NCI-H524 (cell line): ENCODE measurements around the gene SLC39A12.
"Not testable (repeated sequence)": the region's sequence is repeated elsewhere in the genome, so short reads cannot be mapped to it uniquely, and the experiment has no call there.

Experiments
- DNase-seq, 2 experiments: peaks; one replicate each; lab custom pipeline; 2025; lab: John Stamatoyannopoulos, UW

The SLC39A12 gene

DNA sequence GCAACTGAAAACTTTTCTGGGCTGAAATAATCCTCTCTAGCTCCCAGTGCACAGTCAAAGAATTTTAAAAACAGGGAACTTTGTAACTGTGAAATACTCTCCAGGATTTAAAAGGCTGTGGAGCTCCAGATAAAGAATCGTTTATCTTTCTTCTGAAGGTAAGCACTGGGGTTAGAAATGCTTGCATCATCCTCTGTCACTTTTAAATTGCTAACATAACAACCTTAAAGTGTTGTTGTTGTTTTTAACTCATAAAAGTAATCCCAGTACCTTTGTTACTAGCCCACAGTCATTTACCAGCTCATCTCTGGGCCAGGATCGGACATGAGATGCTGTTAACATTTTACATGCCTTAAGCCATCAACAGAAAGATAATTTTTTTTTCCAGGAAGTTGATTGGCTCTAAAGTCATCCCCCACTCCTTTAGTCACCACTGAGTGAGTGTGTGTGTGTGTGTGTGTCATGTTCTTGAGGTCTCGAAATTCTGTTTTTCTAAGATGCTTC, at the start of gene SLC39A12:
SLC39A12 (plus strand) TSS at position 51 of the 504 bp plus-strand sequence. CDS start 1,359 bp downstream, outside the sequence.
- no peak for DNase-seq

DNA sequence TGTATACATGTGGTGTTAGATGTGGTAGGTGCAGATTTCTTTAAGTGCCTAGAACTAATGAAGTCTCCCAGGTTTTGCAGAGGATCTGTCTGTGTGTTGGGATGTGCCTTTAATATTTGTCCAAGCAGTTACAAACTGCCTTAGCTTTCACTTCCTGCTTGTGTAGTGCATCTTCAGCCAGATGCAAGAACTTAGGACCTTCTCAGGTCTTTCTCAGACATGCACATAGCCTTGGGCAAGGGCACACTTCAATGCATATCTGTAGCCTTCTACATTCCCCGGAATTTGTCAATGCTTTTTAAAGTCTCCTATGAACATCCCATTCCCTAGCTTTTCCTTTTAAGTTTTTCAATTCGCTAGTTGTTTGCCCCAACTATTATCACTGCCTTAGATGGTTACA, 47.2 kb upstream of the SLC39A12 start:
- DNase-seq = no peak

DNA sequence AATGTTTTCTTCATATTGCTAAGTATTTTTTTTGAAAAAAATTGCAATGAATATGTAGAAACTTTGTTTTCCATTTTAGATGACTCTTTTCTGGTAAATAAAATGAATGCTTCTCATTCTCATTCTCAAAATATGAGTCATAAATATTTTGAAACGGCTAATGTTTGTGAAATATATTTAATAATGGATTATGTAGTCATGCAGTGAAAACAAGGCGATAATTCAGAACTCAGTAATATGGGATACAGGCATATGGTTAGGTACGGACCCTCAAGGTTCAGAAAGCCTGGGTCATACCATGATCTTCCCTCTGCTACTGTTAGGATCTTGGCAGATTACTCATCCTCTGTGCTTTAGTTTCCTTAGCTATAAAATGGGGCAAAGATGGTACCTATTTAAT, 46.2 kb upstream of the SLC39A12 start:
- DNase-seq = no peak

DNA sequence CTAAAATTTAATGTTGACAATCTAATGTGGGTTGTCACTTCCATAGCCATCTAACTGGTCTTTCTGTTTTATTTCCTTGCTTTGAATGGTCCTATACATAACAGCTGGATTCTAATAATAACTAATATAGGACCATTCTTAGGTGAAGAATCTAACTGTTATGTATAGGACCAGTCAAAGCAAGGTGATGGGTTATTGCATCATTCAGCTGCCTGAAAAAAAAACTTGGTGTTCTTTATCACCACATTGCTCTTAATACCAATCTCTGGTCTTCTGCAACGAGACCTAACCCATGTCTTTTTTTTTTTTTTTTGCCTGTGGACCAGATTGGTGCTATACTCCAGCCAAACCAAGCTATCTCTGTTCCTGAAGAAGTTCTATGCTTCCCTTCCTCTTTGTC, 45.7 kb upstream of the SLC39A12 start:
- DNase-seq = no peak

DNA sequence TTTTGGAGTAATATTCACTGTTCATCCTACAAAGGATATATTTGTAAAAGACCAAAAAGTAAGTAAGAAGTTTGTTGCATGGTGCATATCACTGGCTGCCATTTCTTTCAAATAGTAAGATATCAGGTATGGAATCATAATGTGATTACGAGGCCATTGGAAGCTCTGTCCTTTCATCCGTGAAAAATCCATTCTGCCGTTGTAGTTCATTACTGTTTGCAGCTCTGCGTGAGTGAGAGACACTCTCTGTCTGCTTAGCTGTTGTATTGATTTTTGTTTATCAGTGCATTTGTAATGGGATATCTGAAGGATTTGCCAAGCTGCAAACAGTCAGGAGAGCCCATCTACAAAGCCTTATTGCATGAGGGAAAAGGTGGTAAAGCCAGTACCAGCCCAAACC, 44.1 kb upstream of the SLC39A12 start:
- DNase-seq = no peak

DNA sequence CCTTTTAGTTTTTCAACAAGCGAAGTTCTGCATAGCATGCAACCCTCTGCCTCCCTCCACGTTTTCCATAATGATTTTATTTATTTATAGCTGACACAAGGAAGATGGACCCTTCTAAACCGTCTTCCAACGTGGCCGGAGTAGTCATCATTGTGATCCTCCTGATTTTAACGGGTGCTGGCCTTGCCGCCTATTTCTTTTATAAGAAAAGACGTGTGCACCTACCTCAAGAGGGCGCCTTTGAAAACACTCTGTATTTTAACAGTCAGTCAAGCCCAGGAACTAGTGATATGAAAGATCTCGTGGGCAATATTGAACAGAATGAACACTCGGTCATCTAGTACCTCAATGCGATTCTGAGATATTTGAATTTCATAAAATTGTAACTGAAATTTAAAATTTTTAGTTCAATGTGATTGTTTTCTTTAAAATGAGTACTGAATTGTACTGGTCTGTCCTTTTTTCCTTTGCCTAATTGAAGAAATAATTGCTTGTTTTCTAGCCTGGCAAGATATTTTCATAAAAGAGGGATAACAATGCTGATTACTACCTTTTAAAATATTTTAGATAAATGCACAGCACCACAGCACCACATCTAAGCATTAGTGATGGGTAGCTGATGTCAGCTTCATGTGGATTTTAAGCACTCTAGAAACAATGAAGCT, 41.5 kb upstream of the SLC39A12 start:
- DNase-seq = peak; percentile 20 to 61

DNA sequence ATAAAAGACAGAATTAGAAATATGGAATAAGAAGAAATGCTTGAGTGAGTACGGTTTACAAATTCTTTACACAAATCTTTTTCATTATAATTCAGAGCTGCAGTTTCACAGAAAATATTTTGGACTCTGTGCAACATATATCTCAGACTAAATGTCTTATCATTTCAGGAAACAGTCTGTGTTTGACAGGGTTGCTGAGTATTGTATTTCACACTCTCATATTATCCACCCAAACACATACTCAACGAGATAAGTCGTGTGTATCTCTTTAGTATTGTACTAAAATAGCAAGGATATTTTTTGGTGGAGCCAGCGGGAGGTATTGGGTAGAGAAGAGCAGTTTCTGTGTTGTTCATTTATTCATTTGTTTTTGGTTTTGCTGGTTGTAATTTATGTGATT, 39.0 kb upstream of the SLC39A12 start:
- DNase-seq = no peak

DNA sequence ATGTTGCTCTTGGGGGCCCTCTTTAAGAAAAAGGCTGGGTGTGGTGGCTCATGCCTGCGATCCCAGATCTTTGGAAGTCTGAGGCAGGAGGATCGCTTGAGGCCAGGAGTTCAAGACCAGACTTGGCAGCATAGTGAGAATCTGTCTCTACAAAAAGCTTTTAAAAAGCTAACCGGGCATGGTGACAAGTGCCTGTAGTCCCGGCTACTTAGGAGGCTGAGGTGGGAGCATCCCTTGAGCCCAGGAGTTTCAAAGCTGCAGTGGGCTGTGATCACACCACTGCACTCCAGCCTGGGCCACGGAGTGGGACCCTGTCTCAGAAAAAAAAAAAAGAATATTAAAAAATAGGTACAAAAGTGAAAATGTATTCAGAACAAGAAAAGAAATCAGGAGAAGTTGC, 38.1 kb upstream of the SLC39A12 start:
- no peak for DNase-seq

DNA sequence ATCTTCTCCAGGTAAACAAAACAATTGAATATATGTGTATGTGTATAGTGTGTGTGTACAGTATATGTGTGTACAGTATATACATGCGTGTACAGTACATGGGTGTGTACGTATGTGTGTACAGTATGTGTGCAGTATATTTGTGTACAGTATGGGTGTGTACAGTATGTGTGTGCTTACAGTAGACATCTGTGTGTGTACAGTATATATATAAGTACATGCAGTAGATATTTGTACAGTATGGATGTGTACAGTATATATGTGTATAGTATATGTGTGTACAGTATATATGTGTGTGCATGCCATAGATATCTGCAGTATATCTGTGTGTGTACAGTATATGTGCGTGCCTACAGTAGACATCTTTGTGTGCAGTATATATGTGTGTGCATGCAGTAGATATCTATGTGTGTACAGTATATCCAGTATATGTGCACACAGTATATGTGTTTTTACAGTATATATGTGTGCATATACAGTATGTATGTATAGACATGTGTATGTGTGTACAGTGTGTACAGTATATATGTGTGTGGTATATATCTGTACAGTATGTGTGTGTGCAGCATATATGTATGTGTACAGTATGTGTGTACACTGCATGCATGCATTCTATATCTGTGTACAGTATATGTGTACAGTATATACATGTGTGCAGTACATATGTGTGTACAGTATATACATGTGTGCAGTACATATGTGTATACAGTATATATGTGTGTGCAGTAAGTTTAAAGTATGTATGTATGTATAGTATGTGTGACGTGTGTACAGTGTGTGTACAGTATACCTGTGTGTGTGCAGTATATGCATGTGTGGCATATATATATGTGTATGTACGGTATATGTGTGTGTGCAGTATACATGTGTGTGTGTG, 37.3 kb upstream of the SLC39A12 start:
- DNase-seq = no peak

DNA sequence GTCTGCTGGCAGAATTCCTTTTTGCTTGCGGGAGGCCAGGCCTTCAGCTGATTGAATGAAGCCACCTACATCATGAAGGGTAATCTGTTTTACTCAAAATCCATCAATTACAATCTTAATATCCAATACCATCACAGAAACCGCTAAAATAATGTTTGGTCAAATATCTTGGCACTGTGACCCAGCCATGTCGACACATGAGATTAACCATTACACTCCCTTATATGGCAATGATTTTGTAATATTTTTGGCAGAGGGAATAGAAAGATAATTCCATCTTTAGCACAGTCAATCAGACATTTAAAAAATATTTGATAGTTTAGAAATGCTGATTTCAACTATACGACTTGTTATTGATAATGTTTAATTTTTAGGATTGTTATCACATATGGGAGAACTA, 36.5 kb upstream of the SLC39A12 start:
- no peak for DNase-seq

DNA sequence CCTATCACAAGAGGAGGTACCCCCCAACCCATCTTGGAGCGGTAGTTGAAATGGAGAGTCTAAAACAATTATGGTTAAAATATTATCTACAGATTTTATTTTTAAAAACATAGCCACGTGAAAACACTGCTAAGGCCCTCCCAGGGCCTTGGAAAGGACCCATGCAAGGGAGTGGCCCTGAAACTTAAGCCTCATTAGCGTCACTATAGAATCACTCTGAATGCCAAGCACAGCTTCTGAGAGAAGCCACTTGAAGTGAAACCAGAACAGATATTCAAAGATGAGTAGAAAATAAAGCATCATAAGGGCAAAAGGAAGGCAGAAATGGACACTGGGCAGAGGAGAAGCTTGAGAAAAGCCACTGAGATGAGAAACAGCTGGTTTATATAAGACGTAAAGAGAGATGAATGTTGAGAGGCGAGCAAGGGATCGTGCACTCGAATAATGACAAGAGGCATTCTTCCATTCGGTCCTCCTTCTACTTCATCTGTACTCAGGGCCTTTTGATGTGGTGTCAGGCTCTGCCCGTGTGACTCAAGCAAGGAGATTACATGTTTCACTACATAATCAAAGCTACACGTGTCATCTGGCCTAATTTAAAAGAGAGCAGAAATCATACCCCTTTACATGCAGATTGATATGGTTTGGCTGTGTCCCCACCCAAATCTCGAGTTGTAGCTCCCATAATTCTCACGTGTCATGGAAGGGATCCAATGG, 33.4 kb upstream of the SLC39A12 start:
- no peak for DNase-seq

DNA sequence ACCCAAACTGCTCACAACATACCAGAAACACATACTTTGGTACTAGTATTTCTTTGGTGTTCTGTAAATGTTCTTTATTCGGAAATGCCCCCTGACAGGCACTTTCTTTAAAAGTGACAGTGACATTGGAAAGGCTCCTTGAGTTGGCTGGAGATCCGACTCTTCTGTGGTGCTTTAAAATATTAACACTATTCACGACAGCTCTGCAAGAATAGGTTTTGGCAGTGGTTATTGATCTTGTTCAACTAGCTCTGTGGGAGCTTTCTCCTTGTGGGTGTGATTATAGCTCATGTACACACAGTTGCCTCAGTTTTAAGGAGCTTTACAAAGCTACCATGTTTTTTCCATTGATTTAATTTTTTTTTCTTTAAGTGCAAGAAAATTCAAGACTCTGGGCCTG, 30.3 kb upstream of the SLC39A12 start:
- no peak for DNase-seq

DNA sequence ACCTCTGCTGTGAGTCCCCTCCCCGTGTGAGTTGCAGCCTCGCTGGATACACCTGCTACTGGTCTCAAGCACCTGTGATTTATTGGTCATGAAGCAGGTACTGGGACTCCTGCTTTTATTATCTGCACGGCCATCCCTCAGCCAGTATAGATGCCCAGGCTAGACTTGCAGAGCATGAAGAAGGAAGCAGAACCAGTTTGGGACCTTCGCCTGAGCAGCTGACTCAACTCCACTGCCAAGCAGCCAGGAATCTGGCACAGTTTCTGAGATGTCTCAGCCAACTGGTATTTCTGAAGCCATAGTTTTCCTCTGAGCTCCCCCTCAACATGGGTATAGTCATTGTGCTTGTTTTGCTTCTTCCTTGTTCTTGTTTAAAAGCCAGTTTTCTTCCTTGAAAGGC, 28.0 kb upstream of the SLC39A12 start:
- DNase-seq = no peak

DNA sequence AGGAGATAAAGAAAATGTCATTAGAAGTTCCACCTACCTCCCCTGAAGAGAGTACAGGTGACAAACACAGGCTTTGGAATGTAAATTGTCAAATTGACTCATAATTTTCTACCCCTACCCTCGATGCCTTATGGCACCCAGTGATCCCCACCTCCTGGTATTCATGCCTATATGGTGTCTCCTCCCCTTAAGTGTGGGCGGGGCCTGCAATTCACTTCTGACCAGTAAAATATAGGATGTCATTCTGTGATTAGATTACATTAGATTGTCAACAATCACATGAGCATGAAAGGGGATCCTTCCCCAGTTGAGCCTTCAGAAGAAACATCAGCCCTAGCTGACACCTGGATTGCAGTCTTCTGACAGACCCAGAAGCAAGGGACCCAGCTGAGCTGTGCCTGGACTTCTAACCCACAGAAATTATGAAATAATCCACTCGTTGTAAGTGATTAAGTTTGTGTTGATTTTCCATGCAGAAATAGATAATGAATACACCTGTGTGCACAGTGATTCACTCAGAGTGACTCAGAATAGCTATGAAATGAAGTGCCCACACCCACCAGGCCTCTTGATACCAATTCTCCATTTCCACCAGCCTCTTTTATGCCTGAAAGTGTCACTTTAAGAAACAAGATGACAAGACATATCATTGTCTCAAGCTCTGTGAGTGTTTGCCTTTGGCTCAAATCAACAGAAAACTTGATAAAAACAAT, 8.5 kb upstream of the SLC39A12 start:
- DNase-seq = no peak

DNA sequence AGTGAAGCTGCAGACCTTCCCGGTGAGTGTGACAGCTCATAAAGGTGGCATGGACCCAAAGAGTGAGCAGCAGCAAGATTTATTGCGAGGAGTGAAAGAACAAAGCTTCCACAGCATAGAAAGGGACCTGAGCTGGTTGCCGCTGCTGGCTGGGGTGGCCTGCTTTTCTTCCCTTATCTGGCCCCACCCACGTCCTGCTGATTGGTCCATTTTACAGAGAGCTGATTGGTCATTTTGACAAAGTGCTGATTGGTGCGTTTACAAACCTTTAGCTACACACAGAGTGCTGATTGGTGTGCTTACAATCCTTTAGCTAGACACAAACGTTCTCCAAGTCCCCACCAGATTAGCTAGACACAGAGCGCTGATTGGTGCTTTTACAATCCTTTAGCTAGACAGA, 1.4 kb upstream of the SLC39A12 start:
- DNase-seq = not testable (repeated sequence)

DNA sequence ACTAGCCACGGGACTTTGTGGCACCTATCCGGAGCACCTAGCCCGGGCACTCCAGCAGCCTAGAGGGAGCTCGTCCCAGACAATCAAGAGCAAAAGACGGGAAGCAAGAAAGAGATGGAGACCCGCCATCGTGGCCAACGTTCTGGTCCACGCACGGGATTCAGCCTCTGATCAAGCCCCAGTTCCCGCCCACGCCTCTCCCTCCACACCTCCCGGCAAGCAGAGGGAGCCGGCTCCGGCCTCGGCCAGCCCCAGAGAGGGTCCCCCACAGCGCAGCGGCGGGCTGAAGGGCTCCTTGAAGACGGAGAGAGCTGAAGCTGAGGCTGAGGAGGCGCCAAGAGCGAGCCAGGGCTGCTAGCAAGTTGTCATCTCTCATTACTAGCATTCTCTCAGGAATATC, 992 bp upstream of the SLC39A12 start:
- no peak for DNase-seq

DNA sequence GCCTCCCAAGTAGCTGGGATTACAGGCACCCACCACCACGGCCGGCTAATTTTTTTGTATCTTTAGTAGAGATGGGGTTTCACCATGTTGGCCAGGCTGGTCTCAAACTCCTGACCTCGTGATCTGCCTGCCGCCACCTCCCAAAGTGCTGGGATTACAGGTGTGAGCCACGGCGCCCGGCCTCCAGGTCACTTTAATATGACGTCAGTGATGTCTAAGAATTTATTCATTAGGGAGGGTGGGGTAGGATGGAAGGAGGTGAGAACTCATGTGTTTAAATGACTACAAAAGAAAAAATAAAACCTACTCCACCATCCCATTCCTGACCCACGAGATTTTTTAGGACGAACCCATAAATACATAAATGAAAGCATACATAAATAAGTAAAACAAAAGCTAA, 2.7 kb downstream of the SLC39A12 start:
- not testable (repeated sequence) for DNase-seq

DNA sequence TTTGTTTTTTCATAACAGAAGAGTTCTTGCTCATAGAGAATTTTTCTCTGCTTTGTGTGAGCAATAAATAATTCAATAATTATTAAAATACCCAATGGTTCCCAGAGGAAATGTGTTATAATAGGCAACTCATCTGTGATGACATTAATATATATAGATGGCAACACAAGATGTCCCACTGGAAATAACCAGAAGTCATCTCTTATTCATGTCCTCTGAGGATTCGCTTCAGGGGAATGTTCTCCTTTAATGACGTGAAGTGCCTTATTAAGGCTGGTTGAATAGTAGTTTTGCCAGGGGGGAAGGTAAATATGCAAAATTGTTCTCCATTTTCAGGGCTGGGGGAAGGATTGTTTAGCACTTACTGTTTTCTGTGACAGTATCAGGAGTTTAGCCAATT, 3.1 kb downstream of the SLC39A12 start:
- no peak for DNase-seq

DNA sequence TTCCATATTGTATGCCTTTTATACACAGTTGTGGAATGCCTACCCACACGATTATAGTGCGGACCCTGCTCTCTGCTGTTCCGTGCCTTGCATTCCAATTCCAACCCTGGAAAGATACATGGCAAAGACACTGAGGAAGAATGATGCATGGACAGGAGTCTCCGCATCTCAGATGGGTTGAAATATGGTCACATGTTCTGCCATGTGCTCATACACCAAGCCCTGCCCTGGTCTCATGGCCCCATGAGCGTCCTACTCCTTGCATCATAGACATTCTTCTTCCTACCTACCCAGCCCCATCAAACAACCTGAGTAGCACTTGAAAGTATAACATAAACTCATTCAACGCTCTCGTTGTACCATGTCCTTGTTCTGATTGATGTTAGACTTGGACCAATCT, 6.3 kb downstream of the SLC39A12 start:
- no peak for DNase-seq

DNA sequence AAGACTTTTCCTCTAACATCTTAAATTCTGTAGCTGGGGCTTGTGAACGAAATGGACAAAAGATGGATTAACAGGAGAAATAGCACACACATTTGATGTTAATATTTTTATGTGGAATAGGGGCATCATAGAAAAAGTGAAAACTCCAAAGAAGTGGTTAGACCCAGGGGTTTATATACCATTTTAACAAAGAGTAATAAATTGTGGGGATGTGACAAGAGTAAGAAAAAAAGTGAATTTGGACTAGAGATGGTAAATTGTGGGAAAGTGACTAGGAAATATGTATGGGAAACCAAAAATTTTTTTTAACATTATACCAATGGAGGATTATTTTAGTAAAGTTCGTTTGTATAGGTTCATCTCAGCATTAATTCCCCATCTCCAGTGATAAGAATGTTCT, 8.2 kb downstream of the SLC39A12 start:
- no peak for DNase-seq

DNA sequence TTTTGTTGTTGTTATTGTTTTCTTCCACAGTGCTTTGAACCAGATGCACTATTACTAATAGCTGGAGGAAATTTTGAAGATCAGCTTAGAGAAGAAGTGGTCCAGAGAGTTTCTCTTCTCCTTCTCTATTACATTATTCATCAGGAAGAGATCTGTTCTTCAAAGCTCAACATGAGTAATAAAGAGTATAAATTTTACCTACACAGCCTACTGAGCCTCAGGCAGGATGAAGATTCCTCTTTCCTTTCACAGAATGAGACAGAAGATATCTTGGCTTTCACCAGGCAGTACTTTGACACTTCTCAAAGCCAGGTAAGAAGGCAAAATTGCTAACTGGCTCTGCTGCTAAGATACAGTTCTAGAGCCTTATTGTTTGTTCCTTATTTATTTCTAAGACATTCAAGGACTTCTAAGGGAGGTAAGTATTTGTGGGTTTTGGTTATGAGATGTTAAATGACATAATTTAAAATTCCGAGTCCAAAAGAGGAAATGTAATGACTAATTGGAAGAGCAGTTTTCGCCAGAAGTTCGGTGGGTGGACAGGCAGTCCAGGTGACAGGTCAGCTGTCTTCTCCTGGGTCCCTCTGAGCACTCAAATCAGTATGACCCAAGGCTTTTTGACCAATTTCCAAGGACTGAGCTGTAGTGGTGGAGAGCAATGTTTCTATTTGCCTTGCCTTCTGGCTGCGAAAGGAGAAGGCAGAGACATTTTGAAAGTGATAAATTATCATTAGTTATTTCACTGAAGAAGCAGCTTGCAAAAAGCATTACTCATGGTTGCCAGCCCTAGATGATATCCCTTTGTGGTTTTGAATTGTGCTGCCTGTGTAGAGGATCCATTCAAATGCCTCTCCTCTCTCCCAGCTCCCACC, 10.1 kb downstream of the SLC39A12 start:
- DNase-seq = no peak
